H1 (cell line): ENCODE measurements around the gene TTC34.

Experiments
- CEBPB ChIP-seq: IDR thresholded peaks from 2 replicates; pipeline ENCODE4 v1.6.1; 2012; ENCODE audit warnings: low read depth, low read length
- CTCF ChIP-seq, 3 experiments: IDR thresholded peaks; 1 replicate in 2 of 3; 2 replicates in 1 of 3; pipeline versions ENCODE4 v1.5.1 to v1.6.1; 2011; ENCODE audit warnings: low read length in 3 of 3, mild to moderate bottlenecking in 3 of 3, inconsistent platforms in 2 of 3, low read depth in 1 of 3, moderate library complexity in 1 of 3; ENCODE audit not compliant: insufficient read depth in 1 of 3; ENCODE audit errors: control extremely low read depth in 1 of 3
- EGR1 ChIP-seq: IDR thresholded peaks from 2 replicates; pipeline ENCODE4 v1.6.1; 2011; ENCODE audit warnings: low read depth, low read length, borderline replicate concordance
- EZH2 ChIP-seq: fragments of 200-600 bp; sonication (generic); IDR thresholded peaks from 2 replicates; pipeline ENCODE4 v1.7.1; 2012; ENCODE audit warnings: low read depth, mild to moderate bottlenecking, moderate library complexity, low read length, inconsistent platforms; ENCODE audit not compliant: severe bottlenecking
- GABPA ChIP-seq: IDR thresholded peaks from 2 replicates; pipeline ENCODE4 v1.6.1; 2011; ENCODE audit warnings: mild to moderate bottlenecking, low read length, moderate library complexity, borderline replicate concordance; ENCODE audit not compliant: insufficient read depth
- HDAC2 ChIP-seq, 2 experiments: fragments of 300-600 bp in 1 of 2; sonication (generic) in 1 of 2; IDR thresholded peaks; 2 replicates each; pipeline ENCODE4 v1.6.1; 2011 to 2012; ENCODE audit warnings: low read depth in 2 of 2, low read length in 2 of 2, mild to moderate bottlenecking in 2 of 2, moderate library complexity in 2 of 2, borderline replicate concordance in 1 of 2, inconsistent platforms in 1 of 2
- JUN ChIP-seq: IDR thresholded peaks from 2 replicates; pipeline ENCODE4 v1.6.1; 2011; ENCODE audit warnings: low read depth, mild to moderate bottlenecking, improper control_type of control experiment, low read length
- POLR2A ChIP-seq, 2 experiments: IDR thresholded peaks; 1 replicate in 1 of 2; 2 replicates in 1 of 2; pipeline ENCODE4 v1.6.1; 2011; ENCODE audit warnings: low read depth in 2 of 2, low read length in 2 of 2, mild to moderate bottlenecking in 2 of 2; ENCODE audit errors: control extremely low read depth in 1 of 2
- POLR2AphosphoS5 ChIP-seq: IDR thresholded peaks from 2 replicates; pipeline ENCODE4 v1.6.1; 2011; ENCODE audit warnings: low read depth, low read length
- SIN3A ChIP-seq, 2 experiments: IDR thresholded peaks in 1 of 2; conservative IDR thresholded peaks in 1 of 2; 2 replicates each; pipeline ENCODE4 v1.6.1; 2011 to 2012; ENCODE audit warnings: low read length in 2 of 2, improper control_type of control experiment in 1 of 2, low read depth in 1 of 2, mild to moderate bottlenecking in 1 of 2

- no peak for TF ChIP-seq GABPA
- TF ChIP-seq CTCF (IDR thresholded peaks at IDR 0.05; ENCODE audit: control extremely low read depth in 1 of 3, insufficient read depth in 1 of 3, low read depth in 1 of 3, low read length in 3 of 3): no peak
- TF ChIP-seq JUN: no peak
- TF ChIP-seq EZH2: no peak
- no peak for TF ChIP-seq POLR2AphosphoS5
- no peak for TF ChIP-seq CEBPB
- TF ChIP-seq SIN3A (conservative IDR thresholded peaks at IDR 0.05 in 1 of 2, IDR thresholded peaks at IDR 0.05 in 1 of 2; ENCODE audit: low read depth in 1 of 2, low read length in 2 of 2): no peak
- TF ChIP-seq EGR1: no peak
- no peak for TF ChIP-seq HDAC2 (IDR thresholded peaks at IDR 0.05; ENCODE audit: borderline replicate concordance in 1 of 2, low read depth in 2 of 2, low read length in 2 of 2)
- TF ChIP-seq POLR2A (IDR thresholded peaks at IDR 0.05; ENCODE audit: control extremely low read depth in 1 of 2, low read depth in 2 of 2, low read length in 2 of 2): no peak
These were observed 212.6 kb downstream of the TTC34 start for GRCh38 chr1:2588661-2589430.
